SH-SY5Y (cell line): ENCODE results near the gene NCAM1.

Source experiments
- GATA2 ChIP-seq: IDR thresholded peaks from 2 replicates; pipeline ENCODE4 v1.6.1; 2011; ENCODE audit warnings: mild to moderate bottlenecking, low read depth, low read length
- GATA3 ChIP-seq: IDR thresholded peaks from 2 replicates; pipeline ENCODE4 v1.6.1; 2011; ENCODE audit warnings: low read depth, mild to moderate bottlenecking, low read length, moderate library complexity

DNA sequence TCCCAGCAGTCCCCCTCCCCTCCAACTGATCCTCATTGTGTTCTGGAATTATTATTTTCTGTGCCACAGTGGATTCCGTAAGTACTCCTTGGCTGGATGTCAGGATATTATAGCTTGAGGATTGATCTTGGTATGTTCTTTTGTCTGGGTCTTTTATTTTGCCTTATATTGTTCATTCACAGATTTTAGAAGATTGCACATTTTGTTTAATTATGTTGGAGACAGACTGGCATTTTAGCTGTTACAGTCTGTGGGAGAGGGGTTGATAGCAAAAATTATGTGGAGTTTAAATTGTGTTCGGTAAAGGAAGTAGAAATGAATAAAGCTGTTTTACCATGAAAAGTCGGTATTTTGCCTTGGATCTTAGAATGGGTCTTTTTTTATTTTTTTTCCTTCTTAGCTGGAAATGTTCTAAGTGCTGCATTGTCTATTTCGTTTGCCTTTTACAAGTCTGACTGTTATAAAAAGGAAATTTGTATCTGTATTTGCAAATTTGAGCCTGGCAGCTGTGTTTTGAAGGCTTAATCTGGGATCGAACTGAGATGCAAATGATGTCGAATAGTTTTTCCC is 211.2 kb downstream of the NCAM1 start:
- TF ChIP-seq GATA3 (no peak), GATA2 (no peak)
